Esophagus muscularis mucosa (tissue), 4 donors: ENCODE data around the gene CAGE1.

ENCODE experiments used
- EP300 ChIP-seq: sonication (generic); formaldehyde crosslinking; IDR thresholded peaks from one replicate; pipeline ENCODE4 v1.6.1; 2017; ENCODE audit warnings: antibody characterized with exemption
- POLR2A ChIP-seq: fragments of 450-650 bp; IDR thresholded peaks from one replicate; pipeline ENCODE4 v1.6.1; 2017; ENCODE audit warnings: antibody characterized with exemption, moderate library complexity, mild to moderate bottlenecking, low read depth
- TF ChIP-seq, protein P1 (sequence below), 3 experiments: fragments of 200-600 bp in 2 of 3; fragments of 450-650 bp in 1 of 3; sonication (generic) in 2 of 3; IDR thresholded peaks; one replicate each; pipeline ENCODE4 v1.5.1; 2017 to 2019; ENCODE audit warnings: antibody characterized with exemption in 3 of 3, mild to moderate bottlenecking in 2 of 3, moderate library complexity in 1 of 3

DNA sequence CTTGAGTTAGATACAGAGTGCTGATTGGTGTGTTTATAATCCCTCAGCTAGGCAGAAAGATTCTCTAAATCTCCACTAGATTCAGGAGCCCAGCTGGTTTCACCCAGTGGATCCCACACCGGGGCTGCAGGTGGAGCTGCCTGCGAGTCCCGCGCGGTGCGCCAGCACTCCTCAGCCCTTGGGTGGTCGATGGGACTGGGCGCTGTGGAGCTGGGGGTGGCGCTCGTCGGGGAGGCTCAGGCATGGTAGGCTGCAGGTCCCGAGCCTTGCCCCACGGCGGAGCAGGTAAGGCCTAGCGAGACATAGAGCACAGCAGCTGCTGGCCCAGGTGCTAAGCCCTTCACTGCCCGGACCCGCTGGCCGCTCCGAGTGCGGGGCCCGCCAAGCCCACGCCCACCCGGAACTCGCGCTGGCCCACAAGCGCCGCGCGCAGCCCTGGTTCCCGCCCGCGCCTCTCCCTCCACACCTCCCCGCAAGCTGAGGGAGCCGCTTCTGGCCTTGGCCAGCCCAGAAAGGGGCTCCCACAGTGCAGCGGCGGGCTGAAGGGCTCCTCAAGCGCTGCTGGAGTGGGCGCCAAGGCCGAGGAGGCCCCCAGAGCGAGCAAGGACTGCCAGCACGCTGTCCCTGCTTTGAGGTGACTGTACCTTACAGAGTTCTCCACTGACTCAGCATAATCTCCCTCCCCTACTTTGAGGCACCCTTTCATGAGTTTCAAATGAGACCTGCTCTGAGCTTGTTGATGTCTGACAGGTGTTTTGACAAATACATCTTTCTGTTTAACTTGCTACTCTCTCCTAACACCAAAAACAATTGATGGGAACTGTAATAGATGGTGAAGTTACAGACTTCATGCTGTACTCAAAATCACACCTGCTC is 72.6 kb downstream of the CAGE1 start:
- TF ChIP-seq, protein P1, sequence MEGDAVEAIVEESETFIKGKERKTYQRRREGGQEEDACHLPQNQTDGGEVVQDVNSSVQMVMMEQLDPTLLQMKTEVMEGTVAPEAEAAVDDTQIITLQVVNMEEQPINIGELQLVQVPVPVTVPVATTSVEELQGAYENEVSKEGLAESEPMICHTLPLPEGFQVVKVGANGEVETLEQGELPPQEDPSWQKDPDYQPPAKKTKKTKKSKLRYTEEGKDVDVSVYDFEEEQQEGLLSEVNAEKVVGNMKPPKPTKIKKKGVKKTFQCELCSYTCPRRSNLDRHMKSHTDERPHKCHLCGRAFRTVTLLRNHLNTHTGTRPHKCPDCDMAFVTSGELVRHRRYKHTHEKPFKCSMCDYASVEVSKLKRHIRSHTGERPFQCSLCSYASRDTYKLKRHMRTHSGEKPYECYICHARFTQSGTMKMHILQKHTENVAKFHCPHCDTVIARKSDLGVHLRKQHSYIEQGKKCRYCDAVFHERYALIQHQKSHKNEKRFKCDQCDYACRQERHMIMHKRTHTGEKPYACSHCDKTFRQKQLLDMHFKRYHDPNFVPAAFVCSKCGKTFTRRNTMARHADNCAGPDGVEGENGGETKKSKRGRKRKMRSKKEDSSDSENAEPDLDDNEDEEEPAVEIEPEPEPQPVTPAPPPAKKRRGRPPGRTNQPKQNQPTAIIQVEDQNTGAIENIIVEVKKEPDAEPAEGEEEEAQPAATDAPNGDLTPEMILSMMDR (IDR thresholded peaks at IDR 0.05) = no peak
- TF ChIP-seq POLR2A = no peak
- TF ChIP-seq EP300 = no peak
